MCF 10A (cell line): ENCODE results near the gene PRPF8. TPM values are rescaled to one million over a fixed set of nuclear protein-coding genes. Genes with fewer than 3 reads are reported as not detected.

Source experiments
- BruUV-seq: library from RNA; stranded (reverse); fragments of 400-500 nt; replicated peaks from 2 replicates; lab custom pipeline; 2021; lab: Mats Ljungman, UMichigan
- CTCF ChIA-PET: fragments of 300-600 bp; sonication (Branson Sonifier 250); formaldehyde crosslinking; extraction: SDS; loops from one replicate; lab custom pipeline; 2021; ENCODE audit warnings: antibody characterized with exemption, inconsistent platforms; lab: Yijun Ruan, JAX
- POLR2A ChIA-PET: fragments of 300-600, 350-650 bp; sonication (Branson Sonifier 250); formaldehyde crosslinking; extraction: SDS; loops from one replicate; lab custom pipeline; 2020; ENCODE audit warnings: antibody characterized with exemption, inconsistent platforms; lab: Yijun Ruan, JAX
- DNase-seq: peaks from one replicate; pipeline ENCODE4 v3.0.0-alpha.2; 2018; ENCODE audit not compliant: unreplicated experiment
- H3K27ac Mint-ChIP-seq: one replicate; pipeline ENCODE4 v1.8.0; 2022; ENCODE audit warnings: mild to moderate bottlenecking, low read depth, mixed read lengths; ENCODE audit not compliant: unreplicated experiment
- H3K27me3 Mint-ChIP-seq: one replicate; pipeline ENCODE4 v1.8.0; 2022; ENCODE audit warnings: mixed read lengths; ENCODE audit not compliant: insufficient read depth, unreplicated experiment
- H3K36me3 Mint-ChIP-seq: one replicate; pipeline ENCODE4 v1.8.0; 2022; ENCODE audit warnings: mild to moderate bottlenecking, moderate library complexity, mixed read lengths; ENCODE audit not compliant: insufficient read depth, unreplicated experiment
- H3K4me1 Mint-ChIP-seq: one replicate; pipeline ENCODE4 v1.8.0; 2022; ENCODE audit warnings: mixed read lengths; ENCODE audit not compliant: insufficient read depth, unreplicated experiment
- H3K4me3 Mint-ChIP-seq: one replicate; pipeline ENCODE4 v1.8.0; 2022; ENCODE audit warnings: mild to moderate bottlenecking, moderate library complexity, mixed read lengths; ENCODE audit not compliant: unreplicated experiment
- H3K9me3 Mint-ChIP-seq: one replicate; pipeline ENCODE4 v1.8.0; 2022; ENCODE audit warnings: mixed read lengths; ENCODE audit not compliant: unreplicated experiment
- intact Hi-C: fragments of 100-400 bp; cut with micrococcal nuclease; formaldehyde crosslinking; loops from 2 replicates; pipeline ENCODE4 v1.14.1; 2022
- total RNA-seq: library from RNA; stranded (reverse); gene quantifications from 2 replicates; pipeline ENCODE4 v1.2.3, GENCODE V29; 2022
- TF ChIP-seq, protein P1 (sequence below): fragments of 200-600 bp; IDR thresholded peaks from one replicate; pipeline ENCODE4 v1.8.0; 2022; ENCODE audit warnings: antibody characterized with exemption, mild to moderate bottlenecking; ENCODE audit not compliant: unreplicated experiment

Gene PRPF8
- total RNA-seq, 1 experiment from 2014 or later, result 261 TPM

DNA sequence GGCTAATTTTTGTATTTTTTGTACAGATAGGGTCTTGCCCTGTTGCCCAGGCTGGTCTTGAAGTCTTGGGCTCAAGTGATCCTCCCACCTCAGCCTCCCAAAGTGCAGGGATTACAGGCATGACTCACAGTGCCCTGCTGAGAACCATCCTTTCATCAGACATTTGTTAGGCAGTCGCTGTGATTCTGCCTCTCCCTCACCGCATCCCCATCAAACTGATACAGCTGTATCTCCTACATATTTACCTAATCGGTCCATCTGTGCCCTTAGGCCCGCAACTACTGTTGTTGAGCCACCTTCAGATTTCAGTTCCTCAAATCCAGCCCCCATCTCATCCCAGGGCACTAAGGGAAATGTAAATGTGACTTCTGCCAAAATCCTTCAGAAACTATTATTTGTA lies 54.0 kb downstream of the PRPF8 start:
- H3K4me3 Mint-ChIP-seq, result peak overlapping the region; percentile 95
- H3K27ac Mint-ChIP-seq, result no peak overlapping the region
- peaks cover 20% of the 10 kb centered on the region for H3K36me3 Mint-ChIP-seq
- ChIA-PET POLR2A (interaction anchor here (0.6 to 7.0 kb wide), 3 partner anchors 19 to 114 kb away, joined by 3 to 58 read pairs (median 3); partner anchors contain the start of genes INPP5K and RILP), CTCF (interaction anchor here (0.5 to 5.1 kb wide), 13 partner anchors 7 to 1282 kb away, joined by 3 to 79 read pairs (median 4); partner anchors contain the start of gene SCARF1)
- BruUV-seq, result no TSS peak
- no peaks in the 10 kb centered on the region for H3K9me3 Mint-ChIP-seq
- DNase-seq, result peak; percentile 31
- TF ChIP-seq, protein P1, sequence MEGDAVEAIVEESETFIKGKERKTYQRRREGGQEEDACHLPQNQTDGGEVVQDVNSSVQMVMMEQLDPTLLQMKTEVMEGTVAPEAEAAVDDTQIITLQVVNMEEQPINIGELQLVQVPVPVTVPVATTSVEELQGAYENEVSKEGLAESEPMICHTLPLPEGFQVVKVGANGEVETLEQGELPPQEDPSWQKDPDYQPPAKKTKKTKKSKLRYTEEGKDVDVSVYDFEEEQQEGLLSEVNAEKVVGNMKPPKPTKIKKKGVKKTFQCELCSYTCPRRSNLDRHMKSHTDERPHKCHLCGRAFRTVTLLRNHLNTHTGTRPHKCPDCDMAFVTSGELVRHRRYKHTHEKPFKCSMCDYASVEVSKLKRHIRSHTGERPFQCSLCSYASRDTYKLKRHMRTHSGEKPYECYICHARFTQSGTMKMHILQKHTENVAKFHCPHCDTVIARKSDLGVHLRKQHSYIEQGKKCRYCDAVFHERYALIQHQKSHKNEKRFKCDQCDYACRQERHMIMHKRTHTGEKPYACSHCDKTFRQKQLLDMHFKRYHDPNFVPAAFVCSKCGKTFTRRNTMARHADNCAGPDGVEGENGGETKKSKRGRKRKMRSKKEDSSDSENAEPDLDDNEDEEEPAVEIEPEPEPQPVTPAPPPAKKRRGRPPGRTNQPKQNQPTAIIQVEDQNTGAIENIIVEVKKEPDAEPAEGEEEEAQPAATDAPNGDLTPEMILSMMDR, result no peak
- peaks cover 23% of the 10 kb centered on the region for H3K4me1 Mint-ChIP-seq
- no peaks in the 10 kb centered on the region for H3K27me3 Mint-ChIP-seq
- intact Hi-C loops, result loop anchor here (1.0 to 5.0 kb wide), 3 partner anchors 56 to 373 kb away; partner anchors contain the start of gene INPP5K

DNA sequence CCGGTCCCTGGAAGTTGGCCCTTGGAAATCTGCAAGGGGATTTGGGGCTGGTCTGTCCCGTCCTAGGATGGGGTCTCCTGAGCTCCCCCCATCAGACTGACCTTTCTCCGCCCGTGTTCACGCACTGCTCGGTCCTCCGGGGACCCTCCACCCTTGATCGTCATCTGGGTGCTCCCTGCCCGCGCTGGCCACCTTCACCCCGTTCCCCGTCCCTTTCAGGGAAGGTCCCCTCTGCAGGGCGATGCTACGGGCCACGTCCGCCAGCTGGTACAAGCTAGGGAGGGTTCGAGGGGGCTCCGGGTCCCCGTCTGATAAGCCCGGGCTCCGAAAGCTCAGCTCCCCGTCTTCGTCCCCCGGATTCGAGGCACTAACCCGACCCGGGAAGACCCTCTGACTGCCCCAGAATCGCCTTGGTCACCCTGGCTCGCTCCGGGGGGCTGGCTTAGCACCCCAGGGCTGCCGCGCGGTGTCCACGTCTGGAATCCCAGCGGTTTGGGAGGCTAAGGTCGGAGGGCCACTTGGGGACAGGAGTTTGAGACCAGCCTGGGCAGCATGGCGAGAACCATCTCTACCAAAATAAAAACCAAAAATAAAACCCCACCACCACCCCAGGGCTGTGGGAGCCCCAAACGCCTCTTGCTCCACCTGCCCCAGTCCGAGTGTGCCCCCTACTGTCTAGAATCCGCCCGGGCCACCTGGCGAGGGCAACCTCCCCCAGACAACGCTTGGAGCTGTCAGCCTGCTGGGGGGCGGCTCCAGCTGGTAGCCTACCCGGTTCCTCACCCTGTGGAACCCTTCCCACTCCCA lies 55.0 kb downstream of the PRPF8 start:
- H3K4me1 Mint-ChIP-seq, result peaks cover 24% of the 10 kb centered on the region
- TF ChIP-seq, protein P1, result peak; percentile 78
- no TSS peak for BruUV-seq
- H3K27me3 Mint-ChIP-seq, result no peaks in the 10 kb centered on the region
- intact Hi-C loops, result loop anchor here (1.0 to 5.0 kb wide), 4 partner anchors 37 to 372 kb away; partner anchors contain the start of gene INPP5K
- ChIA-PET POLR2A (interaction anchor here (0.6 to 7.0 kb wide), 11 partner anchors 8 to 170 kb away, joined by 3 to 58 read pairs (median 3); partner anchors contain the start of genes INPP5K, PITPNA, RILP and SCARF1), CTCF (interaction anchor here (0.5 to 5.1 kb wide), 16 partner anchors 8 to 1283 kb away, joined by 3 to 79 read pairs (median 3); partner anchors contain the start of genes RILP and SCARF1)
- peak overlapping the region; percentile 95 for H3K4me3 Mint-ChIP-seq
- H3K36me3 Mint-ChIP-seq, result peaks cover 24% of the 10 kb centered on the region
- no peaks in the 10 kb centered on the region for H3K9me3 Mint-ChIP-seq
- peak; percentile 67 for DNase-seq
- H3K27ac Mint-ChIP-seq, result no peak overlapping the region

DNA sequence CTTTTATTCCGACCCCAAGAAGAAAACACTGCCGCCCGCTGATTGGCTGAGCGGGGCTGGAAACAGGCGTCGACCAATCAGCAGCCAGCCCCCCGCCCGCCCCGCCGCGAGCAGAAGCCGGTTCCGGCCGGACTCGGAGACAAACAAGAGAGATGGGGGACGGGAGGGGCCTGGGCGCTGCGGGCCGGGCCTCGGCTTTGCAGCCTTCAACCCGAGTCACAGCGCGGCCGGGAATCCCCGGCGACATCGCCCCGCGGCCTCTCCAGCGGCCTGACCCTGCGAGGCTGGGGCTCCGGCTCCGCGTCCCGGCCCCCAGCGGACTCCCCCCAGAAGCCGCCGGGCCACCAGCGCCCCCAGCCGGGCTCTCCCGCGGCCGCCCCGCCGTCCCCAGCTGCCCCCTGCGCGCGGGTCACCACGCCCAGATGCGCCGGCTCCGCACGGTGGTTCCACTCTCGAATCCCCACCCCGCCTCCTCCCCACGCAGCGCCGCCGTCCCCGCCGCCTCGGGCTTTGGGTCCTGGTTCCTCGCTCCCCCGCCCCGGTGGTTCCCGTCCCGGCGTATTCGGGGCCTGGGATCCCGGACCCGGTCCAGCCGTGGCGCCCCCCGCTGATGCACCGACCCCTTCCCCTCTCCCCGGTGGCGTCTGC lies 55.7 kb downstream of the PRPF8 start:
- intact Hi-C loops, result loop anchor here (1.0 to 5.0 kb wide), 2 partner anchors 37 to 52 kb away; no protein-coding TSS in a partner anchor
- CTCF ChIA-PET, result interaction anchor here (0.5 to 5.1 kb wide), 11 partner anchors 13 to 106 kb away, joined by 3 to 79 read pairs (median 3); partner anchors contain the start of genes RILP and SCARF1
- POLR2A ChIA-PET, result interaction anchor here (0.6 to 7.0 kb wide), 13 partner anchors 9 to 169 kb away, joined by 3 to 58 read pairs (median 3); partner anchors contain the start of genes PITPNA, RILP and SCARF1
- Mint-ChIP-seq H3K36me3 (peaks cover 24% of the 10 kb centered on the region), H3K27ac (peak overlapping the region; percentile 77), H3K4me3 (peak overlapping the region; percentile 95), H3K9me3 (no peaks in the 10 kb centered on the region), H3K4me1 (peaks cover 24% of the 10 kb centered on the region), H3K27me3 (no peaks in the 10 kb centered on the region)
- BruUV-seq, result no TSS peak
- TF ChIP-seq, protein P1, result peak; percentile 30
- DNase-seq, result peak; percentile 89
